NCI-H187 treated with DMSO at 0.1 percent for 48 hours (cell line): Measurements from ENCODE around the gene CSF1.

ENCODE experiments used
- DNase-seq: peaks from one replicate; lab custom pipeline; 2025; lab: John Stamatoyannopoulos, UW

CSF1 gene

DNA sequence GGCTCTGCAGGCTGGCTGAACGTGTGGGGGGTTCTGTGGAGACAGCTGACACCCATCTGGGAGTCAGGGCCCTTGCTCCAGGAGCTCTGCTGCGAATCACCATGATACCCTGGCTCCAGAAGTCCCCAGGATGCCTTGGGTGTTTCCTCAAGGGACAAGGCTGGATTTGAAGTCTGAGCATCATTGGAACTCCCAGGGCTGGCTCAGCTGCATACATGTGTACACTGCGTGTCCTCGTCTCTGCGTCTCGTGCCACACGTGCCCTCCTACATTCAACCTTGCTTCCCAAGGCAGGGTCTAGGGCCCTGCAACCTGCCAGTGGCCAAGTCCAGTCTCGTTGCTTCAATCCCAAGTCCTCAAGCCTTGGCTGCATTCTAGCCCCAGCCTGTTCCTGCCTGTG lies 11.7 kb downstream of the CSF1 start:
- DNase-seq: no peak

DNA sequence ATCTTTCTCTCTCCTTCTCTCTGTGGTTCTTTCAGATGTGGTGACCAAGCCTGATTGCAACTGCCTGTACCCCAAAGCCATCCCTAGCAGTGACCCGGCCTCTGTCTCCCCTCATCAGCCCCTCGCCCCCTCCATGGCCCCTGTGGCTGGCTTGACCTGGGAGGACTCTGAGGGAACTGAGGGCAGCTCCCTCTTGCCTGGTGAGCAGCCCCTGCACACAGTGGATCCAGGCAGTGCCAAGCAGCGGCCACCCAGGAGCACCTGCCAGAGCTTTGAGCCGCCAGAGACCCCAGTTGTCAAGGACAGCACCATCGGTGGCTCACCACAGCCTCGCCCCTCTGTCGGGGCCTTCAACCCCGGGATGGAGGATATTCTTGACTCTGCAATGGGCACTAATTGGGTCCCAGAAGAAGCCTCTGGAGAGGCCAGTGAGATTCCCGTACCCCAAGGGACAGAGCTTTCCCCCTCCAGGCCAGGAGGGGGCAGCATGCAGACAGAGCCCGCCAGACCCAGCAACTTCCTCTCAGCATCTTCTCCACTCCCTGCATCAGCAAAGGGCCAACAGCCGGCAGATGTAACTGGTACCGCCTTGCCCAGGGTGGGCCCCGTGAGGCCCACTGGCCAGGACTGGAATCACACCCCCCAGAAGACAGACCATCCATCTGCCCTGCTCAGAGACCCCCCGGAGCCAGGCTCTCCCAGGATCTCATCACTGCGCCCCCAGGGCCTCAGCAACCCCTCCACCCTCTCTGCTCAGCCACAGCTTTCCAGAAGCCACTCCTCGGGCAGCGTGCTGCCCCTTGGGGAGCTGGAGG lies 12.7 kb downstream of the CSF1 start:
- DNase-seq: no peak

DNA sequence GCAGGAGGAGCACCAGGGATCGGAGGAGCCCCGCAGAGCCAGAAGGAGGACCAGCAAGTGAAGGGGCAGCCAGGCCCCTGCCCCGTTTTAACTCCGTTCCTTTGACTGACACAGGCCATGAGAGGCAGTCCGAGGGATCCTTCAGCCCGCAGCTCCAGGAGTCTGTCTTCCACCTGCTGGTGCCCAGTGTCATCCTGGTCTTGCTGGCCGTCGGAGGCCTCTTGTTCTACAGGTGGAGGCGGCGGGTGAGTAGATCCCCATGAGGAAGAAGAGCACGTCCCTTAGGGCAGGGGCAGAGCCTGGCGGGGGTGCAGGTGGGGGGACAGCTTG lies 13.3 kb downstream of the CSF1 start:
- no peak for DNase-seq

DNA sequence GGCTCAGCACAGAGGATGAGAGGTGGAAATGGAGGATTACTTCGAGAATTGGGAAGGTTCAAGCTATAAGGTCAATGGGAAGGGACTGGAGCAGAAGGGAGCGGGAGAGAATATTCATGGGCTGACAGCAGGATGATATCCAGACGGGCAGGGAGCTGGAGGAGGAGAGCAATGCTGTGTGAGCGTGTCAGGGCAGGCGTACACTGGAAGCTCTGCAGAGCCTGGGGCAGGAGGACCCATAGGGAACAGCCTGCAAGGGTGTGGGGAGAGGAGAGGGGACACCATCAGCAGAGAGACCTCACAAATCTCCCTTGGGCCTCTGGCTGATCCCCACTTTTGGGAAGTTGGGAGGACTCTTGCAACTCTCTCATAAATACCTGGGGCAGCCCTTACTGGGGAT lies 13.7 kb downstream of the CSF1 start:
- DNase-seq: no peak

- no peak for DNase-seq
These were observed 14.7 kb downstream of the CSF1 start for GRCh38 chr1:109925159-109925990.

DNA sequence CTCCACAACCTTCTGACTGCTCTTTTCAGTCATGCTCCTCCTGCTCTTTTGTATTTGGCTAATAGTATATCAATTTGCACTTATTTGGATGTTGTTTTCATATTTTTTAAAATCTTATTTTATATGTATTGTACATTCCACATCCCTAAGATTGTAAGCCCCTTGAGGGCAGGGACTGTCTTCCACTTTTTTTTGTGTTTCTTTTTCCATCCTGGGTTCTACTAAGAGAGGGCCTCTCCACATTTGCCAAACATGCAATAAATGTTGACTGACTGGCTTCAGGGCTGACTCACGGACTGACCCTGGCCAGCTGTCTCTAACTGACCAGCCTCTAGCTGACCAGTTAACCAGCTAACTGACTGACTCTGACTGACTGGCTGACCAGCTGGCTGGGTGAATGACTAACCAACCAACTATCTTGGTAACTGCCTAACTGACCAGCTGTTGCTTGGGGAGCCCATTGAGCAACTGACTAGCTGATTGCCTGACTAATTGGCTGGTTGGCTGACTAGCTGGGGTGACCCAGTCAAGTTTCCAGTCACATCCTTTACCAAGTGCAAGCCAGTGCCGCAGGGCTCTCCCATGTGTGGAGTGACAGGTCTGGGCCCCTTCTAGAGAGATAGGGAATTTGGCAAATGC lies 16.1 kb downstream of the CSF1 start:
- no peak for DNase-seq

DNA sequence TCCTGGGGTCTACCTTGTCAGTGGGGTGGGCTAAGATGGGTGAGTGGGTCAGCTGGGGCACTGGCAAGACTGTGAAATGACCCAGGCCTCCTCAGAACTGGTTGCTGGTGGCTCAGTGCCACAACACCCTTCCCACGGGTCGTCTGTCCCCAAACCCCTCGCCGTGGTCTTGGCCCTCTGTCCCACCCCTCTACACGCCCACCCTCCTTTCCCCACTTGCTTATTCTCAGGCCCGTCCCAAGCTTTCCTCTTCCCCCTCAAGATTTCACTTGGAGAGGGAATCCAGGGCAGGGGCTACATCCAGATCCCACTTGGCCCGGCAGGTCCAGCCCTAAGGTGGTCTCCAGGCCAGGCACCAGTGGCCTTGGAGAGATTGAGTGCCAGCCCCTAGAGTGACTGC lies 16.7 kb downstream of the CSF1 start:
- DNase-seq: no peak

GRCh38 chr1:109927911-109928321 lies 17.3 kb downstream of the CSF1 start:
- no peak for DNase-seq

DNA sequence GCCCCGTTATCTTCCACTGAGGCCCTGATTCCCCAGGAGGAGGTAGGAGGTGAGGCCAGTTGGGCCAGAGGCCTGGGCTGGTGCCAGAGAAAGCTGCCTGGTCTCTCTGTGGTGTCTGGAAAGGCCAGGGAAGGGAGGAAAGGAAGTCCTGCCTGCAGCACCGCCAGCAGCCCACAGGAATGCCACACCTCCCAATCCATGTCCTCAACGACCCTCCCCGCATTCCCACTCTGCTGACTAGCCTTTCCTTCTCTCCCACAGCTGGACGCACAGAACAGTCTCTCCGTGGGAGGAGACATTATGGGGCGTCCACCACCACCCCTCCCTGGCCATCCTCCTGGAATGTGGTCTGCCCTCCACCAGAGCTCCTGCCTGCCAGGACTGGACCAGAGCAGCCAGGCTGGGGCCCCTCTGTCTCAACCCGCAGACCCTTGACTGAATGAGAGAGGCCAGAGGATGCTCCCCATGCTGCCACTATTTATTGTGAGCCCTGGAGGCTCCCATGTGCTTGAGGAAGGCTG lies 18.0 kb downstream of the CSF1 start:
- no peak for DNase-seq

GRCh38 chr1:109929170-109929569 lies 18.5 kb downstream of the CSF1 start:
- DNase-seq: no peak

- no peak for DNase-seq
These were observed 19.1 kb downstream of the CSF1 start for GRCh38 chr1:109929588-109930251.

GRCh38 chr1:109930252-109930993 lies 19.8 kb downstream of the CSF1 start:
- no peak for DNase-seq

DNA sequence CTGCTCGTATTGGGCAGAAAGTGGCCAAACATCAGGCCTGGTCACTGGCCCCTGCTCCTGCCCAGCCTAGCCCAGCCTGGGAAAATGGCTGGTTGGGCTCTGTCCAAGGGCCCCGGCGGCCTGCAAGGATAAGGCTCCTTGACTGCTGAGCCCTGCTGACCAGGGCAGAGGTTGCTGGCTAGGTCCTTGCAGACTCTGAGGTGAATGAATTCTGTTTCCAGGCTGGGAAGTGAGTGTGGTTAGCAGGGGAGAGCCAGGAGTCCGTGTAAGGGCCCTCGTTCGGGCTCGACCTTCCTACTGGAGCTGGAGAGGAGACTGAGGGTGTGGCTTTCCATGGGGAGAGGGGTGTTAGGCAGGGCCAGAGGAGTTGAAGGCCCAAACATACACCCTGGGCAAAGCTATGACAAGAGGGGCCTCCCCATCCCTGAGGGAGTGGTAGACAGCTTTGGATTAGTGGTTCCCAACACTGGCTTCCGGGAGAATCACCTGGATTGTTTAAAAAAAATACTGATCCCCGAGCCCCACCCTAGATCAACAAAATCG lies 20.6 kb downstream of the CSF1 start:
- no peak for DNase-seq

DNA sequence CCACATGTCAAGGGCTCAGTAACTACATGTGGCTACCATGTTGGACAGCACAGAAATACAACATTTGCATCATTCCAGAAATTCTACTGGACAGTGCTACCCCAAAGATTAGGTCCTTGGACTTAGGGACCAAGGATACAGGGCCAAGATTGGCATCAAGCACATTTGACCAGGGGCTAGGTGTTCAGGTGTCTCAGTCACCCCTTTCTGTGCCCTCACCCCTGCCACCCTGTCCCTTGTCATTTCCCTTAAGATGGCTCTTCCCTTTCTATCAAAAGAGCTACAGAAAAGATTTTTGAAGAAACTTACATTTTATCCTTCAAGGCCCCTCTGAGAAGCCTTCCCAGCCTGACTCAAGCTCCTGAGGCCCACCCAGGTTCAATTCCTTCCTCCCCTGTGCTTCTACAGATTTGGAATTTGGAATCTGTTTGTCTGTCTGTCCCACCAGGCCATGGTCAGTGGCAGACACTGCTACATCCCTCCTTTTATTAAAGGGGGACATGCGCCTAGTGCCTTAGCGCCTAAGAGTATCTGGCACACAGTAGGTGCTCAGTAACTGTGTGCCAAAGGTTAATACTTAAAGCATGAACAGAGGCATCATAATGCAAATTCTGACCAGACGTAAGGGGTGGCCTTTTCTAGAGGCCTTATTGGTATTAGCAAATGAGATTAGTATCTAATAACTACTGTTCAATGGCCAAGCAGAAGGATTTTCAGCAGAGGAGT lies 21.4 kb downstream of the CSF1 start:
- DNase-seq: no peak

- no peak for DNase-seq
These were observed 22.0 kb downstream of the CSF1 start for GRCh38 chr1:109932679-109933078.

DNA sequence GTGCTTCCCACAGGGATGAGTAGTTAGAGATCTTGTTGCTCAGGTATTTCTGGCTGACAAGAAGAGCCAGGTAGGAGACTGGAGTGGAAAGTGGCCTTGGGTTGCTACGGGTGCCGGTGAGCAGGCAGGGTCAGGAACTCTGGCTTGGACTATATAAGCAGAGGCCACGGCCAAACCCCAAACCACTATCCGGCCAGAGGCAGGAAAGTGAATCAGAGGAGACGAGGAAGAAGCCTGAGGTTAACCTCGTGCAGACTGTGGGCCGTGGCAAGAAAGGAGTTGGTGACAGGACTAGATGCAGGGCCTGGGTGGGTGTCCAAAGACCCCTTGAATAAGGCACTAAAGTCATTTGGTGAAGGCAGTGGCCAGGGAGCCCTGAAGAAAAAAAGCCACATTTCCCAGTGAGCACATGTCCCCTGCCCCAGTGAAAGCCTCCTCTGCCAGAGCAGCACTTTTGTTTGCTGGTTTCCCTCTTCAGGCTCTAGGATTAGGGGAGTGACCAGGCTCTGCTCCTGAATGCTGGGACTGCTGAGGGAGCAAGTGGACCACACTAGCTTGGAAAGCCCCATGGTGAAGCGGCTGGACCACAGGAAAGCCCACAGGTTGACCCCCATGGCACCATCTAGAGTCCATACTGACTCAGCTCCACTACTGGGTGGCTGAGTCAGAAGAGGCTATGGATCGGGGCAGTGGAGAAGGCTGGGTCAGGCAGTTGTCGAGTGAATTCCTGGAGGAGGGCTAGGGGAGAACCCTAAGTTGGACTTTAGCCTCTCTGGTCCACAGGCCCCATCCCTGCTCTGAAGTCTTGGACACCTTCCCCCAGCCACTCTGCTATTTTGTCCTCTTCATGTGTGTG lies 23.4 kb downstream of the CSF1 start:
- no peak for DNase-seq

DNA sequence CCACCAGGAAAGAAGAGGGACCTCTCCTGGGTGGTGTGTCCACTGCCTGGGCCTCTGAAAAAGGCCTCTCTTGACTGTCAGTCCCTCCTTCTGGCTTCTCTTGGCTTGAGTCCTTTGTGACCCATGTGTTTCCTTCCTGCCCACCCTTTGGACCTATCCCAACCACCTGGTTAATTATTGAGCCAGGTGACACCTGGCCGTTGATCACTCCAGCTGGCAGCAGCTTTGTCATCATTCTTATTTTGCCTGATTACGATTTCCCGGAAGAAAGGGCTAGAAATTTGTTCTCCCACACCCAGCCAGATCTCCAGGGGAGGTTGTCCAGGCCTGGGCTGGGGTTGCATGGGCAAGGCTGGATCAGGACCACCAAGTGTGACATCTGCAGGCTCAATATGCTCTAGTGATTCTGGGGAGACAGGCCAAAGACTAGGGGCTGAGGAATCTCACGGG lies 24.8 kb downstream of the CSF1 start:
- no peak for DNase-seq

DNA sequence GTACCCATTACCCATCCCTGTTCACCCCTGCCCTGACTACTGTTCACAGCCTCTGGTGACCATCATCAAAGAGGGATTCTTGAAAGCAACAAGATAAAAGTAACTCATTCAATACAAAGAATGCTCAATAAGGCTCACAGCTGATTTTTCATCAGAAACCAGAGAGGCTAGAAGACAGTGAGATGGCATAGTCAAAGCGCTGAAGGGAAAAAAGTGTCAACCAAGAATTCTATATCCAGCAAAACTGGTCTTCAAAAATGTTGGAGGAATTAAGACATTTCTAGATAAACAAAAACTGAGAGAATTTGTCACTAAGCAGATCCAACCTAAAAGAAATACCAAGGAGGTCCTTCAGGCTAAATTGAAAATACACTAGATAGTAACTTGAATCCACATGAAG lies 27.1 kb downstream of the CSF1 start:
- no peak for DNase-seq

GRCh38 chr1:109938556-109938955 lies 27.9 kb downstream of the CSF1 start:
- DNase-seq: no peak
